GM21717 (cell line): ENCODE data around the gene HIVEP3.
"Not testable (repeated sequence)": the region's sequence is repeated elsewhere in the genome, so short reads cannot be mapped to it uniquely, and the experiment has no call there.

ENCODE experiments used
- ATAC-seq: cut with Tn5 transposase; IDR thresholded peaks from one replicate; pipeline ENCODE4 v1.9.1; 2021; ENCODE audit warnings: mild to moderate bottlenecking, moderate library complexity; ENCODE audit not compliant: unreplicated experiment

Gene HIVEP3

DNA sequence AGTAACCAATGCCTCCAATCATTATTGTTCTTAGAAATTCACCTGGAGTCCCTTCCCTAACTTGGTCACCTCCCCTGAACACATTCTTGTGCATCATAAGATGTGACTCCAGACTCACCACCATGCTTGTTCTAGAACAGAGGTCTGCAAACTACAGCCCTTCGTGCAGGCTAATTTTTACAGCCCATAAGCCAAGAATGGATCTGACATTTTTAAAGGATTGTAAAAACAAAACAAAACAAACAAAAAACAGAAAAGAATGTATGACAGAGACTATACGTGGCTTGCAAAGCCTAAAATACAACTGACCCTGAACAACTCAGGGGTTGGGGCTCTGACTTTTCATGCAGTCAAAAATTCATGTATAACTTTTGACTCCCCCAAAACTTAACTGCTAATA lies 6.2 kb upstream of the HIVEP3 start:
- ATAC-seq: no peak

- ATAC-seq: not testable (repeated sequence)
These were observed 2.5 kb upstream of the HIVEP3 start for GRCh38 chr1:41921271-41921670.

DNA sequence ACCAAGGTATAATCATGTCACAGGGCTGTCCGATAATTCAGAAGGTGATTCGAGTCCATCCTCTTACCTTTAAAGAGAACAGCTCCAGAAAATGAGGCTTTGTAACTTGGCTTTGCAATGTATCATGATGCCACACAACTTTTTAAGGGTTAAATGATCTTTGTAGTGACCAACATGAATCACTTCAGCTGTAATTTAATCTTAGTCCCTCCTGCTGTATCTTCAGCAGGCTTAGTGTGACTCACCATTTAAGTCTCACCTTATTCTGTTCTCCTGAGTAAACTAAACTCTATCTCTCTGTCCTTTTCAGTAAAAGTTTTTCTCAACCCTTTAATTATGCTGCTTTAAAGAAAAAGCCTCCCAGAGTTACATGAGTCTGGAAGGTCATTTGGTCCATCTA lies 1.9 kb upstream of the HIVEP3 start:
- ATAC-seq: no peak

DNA sequence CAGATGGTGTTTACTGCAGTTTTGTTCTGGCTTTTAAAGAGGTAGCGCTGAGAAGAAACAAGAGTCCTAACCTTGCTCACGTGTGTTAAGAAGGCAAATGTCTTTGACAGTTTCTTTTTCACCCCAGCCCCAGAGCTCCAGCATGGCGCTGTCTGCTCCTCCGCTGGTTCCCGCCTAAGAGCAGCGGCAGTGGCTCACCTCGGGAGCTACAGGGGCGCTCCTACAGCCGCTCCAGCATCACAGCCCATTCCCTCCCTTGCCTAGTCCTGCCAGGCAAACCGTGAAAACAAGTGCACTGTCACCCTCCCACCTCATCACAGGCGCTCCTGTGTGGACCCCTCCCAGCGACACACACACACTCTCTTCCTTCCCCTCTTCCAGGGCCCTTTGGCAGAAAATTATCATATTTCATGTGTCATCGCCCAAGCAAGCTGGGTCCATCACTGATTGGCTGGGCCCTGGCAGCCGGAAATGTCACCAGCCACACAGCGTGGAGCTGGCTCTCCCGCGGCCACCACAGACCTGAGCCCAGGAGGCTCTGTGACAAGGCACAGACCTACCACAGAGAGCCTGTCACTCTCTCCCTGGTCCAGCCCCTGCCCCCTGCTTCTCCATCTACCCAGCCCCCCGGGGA lies 1.2 kb upstream of the HIVEP3 start:
- peak; percentile 80 for ATAC-seq

- no peak for ATAC-seq
These were observed 409 bp upstream of the HIVEP3 start for GRCh38 chr1:41919131-41919530.

- no peak for ATAC-seq
These were observed 780 bp downstream of the HIVEP3 start for GRCh38 chr1:41917835-41918449.

GRCh38 chr1:41917076-41917475 lies 1.6 kb downstream of the HIVEP3 start:
- no peak for ATAC-seq

- ATAC-seq: no peak
These were observed 2.7 kb downstream of the HIVEP3 start for GRCh38 chr1:41915786-41916571.

GRCh38 chr1:41914516-41914915 lies 4.2 kb downstream of the HIVEP3 start:
- ATAC-seq: no peak

GRCh38 chr1:41913014-41913413 lies 5.7 kb downstream of the HIVEP3 start:
- ATAC-seq: no peak

DNA sequence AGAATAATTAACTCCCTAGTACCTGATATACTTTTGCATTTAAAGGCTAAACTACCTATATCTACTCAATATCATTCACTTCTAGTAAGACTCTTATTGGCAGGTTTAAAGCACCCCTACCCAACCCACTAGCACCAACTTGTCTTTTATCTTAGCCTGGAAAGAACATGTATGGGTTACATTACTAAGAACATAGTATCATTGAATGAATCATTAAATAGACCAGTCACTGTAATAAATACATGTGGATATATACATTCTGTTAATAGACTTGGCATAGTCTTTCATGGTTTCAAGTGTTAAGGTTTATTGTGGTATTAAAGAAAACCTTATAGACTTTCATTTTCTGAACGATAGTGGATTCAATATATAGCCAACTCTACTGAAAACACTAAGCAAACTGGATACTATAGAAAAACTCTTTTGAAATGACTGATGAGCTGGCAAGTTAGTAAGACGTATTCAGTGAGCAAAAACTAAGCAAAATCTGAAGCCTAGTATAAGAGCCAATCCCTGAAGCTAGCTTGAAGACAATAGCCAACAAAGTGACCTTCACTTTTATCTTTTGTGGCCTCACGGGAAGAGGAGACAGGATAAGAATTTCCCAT lies 10.3 kb downstream of the HIVEP3 start:
- ATAC-seq: no peak

DNA sequence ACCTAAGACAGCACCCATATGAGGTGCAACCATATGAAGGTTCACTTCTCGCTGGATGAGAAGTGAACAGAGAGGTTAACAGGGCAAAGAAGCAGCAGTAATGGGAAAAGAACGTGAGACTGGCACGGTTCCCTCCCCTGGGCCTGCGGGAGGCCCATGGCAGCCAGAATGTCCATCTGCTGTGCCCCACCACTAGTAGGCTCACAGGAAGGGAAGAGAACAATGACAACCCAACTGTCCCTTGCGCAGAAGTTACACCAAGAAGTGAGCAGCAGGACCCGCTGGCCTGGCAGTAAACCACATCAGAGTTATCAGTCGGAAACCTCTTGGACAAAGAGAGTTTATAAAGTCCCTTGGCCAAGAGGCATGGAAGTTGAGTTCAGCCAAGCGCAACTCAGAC lies 11.3 kb downstream of the HIVEP3 start:
- no peak for ATAC-seq

GRCh38 chr1:41906943-41907342 lies 11.8 kb downstream of the HIVEP3 start:
- no peak for ATAC-seq

DNA sequence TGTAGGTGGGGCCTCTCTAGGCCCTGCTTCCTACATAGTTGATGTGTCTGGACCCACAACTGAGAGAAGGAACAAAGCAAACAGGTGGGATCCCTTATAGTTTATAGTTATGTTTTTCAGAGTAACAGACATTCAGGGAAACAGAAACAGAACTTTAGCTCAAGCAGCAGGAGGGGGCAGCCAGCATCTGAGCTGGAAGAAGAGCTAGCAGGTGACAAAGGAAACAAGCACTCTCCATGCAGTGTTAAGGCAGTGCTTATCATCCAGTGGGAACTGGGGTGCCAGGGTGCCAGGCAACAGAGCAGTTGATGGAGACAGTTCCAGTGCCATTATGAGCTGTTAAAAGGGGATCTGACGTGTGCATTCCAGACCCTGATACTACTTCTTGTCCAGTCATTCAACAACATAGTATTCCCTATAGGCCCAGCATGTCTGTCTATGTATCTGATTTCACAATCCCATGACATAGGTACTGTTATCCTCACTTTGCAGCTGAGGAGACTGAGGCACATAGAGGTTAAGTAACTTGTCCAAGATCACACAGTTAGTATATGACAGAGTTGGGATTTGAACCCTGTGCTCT lies 13.5 kb downstream of the HIVEP3 start:
- no peak for ATAC-seq

- no peak for ATAC-seq
These were observed 16.1 kb downstream of the HIVEP3 start for GRCh38 chr1:41902664-41903063.

- ATAC-seq: no peak
These were observed 16.6 kb downstream of the HIVEP3 start for GRCh38 chr1:41902159-41902577.

DNA sequence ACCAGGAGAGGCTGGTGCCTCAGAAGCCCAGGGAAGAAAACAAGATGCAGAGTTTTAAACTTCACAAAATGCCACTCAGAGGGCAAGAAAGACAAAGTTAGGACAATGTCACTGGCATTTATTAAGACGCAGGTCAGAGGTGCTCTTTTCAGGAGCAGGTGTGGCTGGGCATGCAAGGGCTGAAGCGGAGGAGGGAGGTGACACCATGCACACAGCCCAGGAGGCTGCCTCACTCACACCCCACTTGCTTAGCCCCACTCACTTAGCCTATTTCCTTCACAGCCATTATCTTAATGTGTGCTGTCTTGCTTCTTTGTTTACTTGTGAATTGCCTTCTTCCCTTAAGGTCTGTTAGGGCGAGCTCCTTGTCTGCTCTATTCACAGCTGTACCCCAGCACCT lies 17.2 kb downstream of the HIVEP3 start:
- no peak for ATAC-seq

DNA sequence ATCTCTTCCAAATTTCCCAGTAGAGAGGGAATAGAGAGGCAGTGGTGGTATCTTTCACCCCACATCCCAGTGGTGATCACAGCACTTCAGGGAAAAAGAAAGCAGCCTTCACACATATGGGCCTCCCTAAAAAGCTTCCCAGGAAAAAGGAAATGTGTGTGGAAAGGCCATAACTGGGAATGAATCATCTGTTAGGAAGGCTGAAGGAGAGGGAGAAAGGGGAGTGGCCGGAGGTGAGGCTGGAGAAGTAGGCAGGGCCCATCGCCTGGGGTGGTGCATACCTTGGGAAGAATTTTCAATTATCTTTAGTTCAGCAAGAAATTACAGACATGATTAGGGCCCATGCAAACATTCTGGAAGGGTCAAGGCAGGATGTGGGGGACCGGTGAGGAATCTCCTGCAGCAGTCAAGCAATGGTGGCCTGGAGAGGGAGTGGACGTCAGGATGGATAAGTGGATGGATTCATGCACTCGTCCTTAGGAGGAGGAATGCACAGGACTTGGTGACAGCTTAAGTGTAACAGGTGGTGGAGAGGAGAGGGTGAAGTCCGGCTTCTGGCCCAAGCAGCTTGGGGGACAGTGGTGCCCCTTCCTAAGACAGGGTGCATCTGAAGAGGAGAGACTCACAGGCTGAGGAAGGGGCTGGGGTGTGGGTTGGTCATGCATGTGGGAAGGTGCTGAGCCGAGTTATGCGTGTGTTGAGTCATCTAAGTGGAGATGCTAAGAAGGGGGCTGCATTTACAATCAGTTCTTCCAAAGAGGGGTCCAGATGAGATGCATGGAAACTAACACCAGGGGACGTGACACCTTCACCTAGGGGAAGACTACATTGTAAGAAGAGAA lies 17.9 kb downstream of the HIVEP3 start:
- ATAC-seq: no peak

GRCh38 chr1:41898191-41898713 lies 20.5 kb downstream of the HIVEP3 start:
- no peak for ATAC-seq

- no peak for ATAC-seq
These were observed 23.2 kb downstream of the HIVEP3 start for GRCh38 chr1:41895552-41895951.
